Skeletal muscle satellite cell (primary cell): ENCODE results near the gene USP2.

Experiments used
- H3K27me3 ChIP-seq: 2 replicates; pipeline ENCODE4 v1.7.0; 2013; ENCODE audit warnings: low read length; ENCODE audit not compliant: control insufficient read depth, insufficient read depth
- H3K36me3 ChIP-seq: 2 replicates; pipeline ENCODE4 v1.7.0; 2013; ENCODE audit warnings: mild to moderate bottlenecking, control low read depth, low read length; ENCODE audit not compliant: insufficient read depth
- H3K4me1 ChIP-seq: 2 replicates; pipeline ENCODE4 v1.7.0; 2013; ENCODE audit warnings: low read length; ENCODE audit not compliant: control insufficient read depth, insufficient read depth
- H3K4me2 ChIP-seq: 2 replicates; pipeline ENCODE4 v1.7.0; 2013; ENCODE audit warnings: mild to moderate bottlenecking, low read length
- H3K4me3 ChIP-seq: 2 replicates; pipeline ENCODE4 v1.7.0; 2013; ENCODE audit warnings: low read length
- H3K9ac ChIP-seq: 2 replicates; pipeline ENCODE4 v1.7.0; 2013; ENCODE audit warnings: mild to moderate bottlenecking, low read depth, low read length, moderate library complexity
- H3K9me3 ChIP-seq: replicated peaks from 2 replicates; pipeline ENCODE4 v1.7.0; 2013; ENCODE audit warnings: mild to moderate bottlenecking, control low read depth, low read length

Gene USP2

GRCh38 chr11:119357074-119357473 lies 24.4 kb downstream of the USP2 start:
- H3K4me3 ChIP-seq = no peak overlapping the region
- peaks cover 23% of the 10 kb centered on the region for H3K4me1 ChIP-seq
- no peaks in the 10 kb centered on the region for H3K9me3 ChIP-seq
- no peaks in the 10 kb centered on the region for H3K27me3 ChIP-seq
- no peak overlapping the region for H3K9ac ChIP-seq
- H3K36me3 ChIP-seq = peaks cover 11% of the 10 kb centered on the region
- no peak overlapping the region for H3K4me2 ChIP-seq

GRCh38 chr11:119356349-119357031 lies 25.0 kb downstream of the USP2 start:
- H3K4me3 ChIP-seq = peak overlapping the region; percentile 51
- H3K36me3 ChIP-seq = peaks cover 11% of the 10 kb centered on the region

GRCh38 chr11:119355091-119355843 lies 26.2 kb downstream of the USP2 start:
- H3K4me3 ChIP-seq = no peak overlapping the region
- no peaks in the 10 kb centered on the region for H3K9me3 ChIP-seq
- no peak overlapping the region for H3K9ac ChIP-seq
- H3K27me3 ChIP-seq = peaks cover 9% of the 10 kb centered on the region
- no peak overlapping the region for H3K4me2 ChIP-seq
- peaks cover 8% of the 10 kb centered on the region for H3K4me1 ChIP-seq
- peaks cover 11% of the 10 kb centered on the region for H3K36me3 ChIP-seq

More at GRCh38 chr11:119356349-119357031, 25.0 kb downstream of the USP2 start:
- H3K27me3 ChIP-seq = no peaks in the 10 kb centered on the region
- peak overlapping the region; percentile 35 for H3K9ac ChIP-seq
- H3K4me1 ChIP-seq = peaks cover 18% of the 10 kb centered on the region
- peak overlapping the region; percentile 77 for H3K4me2 ChIP-seq
- H3K9me3 ChIP-seq = no peaks in the 10 kb centered on the region

- Histone ChIP-seq H3K27me3 (peaks cover 10% of the 10 kb centered on the region), H3K4me1 (peaks cover 8% of the 10 kb centered on the region), H3K9me3 (no peaks in the 10 kb centered on the region), H3K4me2 (no peak overlapping the region), H3K36me3 (peaks cover 4% of the 10 kb centered on the region), H3K4me3 (no peak overlapping the region), H3K9ac (no peak overlapping the region)
Observed at GRCh38 chr11:119352857-119353260, 28.6 kb downstream of the USP2 start.

GRCh38 chr11:119351232-119351631 lies 30.3 kb downstream of the USP2 start:
- H3K9ac ChIP-seq = no peak overlapping the region

GRCh38 chr11:119350302-119350701 lies 31.2 kb downstream of the USP2 start:
- Histone ChIP-seq H3K9ac (no peak overlapping the region), H3K4me3 (no peak overlapping the region), H3K36me3 (no peaks in the 10 kb centered on the region), H3K27me3 (peaks cover 25% of the 10 kb centered on the region), H3K4me2 (no peak overlapping the region), H3K9me3 (no peaks in the 10 kb centered on the region), H3K4me1 (no peaks in the 10 kb centered on the region)

More at GRCh38 chr11:119351232-119351631, 30.3 kb downstream of the USP2 start:
- H3K4me3 ChIP-seq = no peak overlapping the region
- H3K36me3 ChIP-seq = no peaks in the 10 kb centered on the region
- H3K27me3 ChIP-seq = peaks cover 24% of the 10 kb centered on the region
- no peaks in the 10 kb centered on the region for H3K9me3 ChIP-seq
- no peak overlapping the region for H3K4me2 ChIP-seq
- H3K4me1 ChIP-seq = peaks cover 4% of the 10 kb centered on the region

- no peak overlapping the region for H3K4me3 ChIP-seq
- H3K9ac ChIP-seq = no peak overlapping the region
- peaks cover 37% of the 10 kb centered on the region for H3K27me3 ChIP-seq
- H3K36me3 ChIP-seq = no peaks in the 10 kb centered on the region
- no peaks in the 10 kb centered on the region for H3K4me1 ChIP-seq
- H3K4me2 ChIP-seq = no peak overlapping the region
- no peaks in the 10 kb centered on the region for H3K9me3 ChIP-seq
Observed at GRCh38 chr11:119347940-119348605, 33.4 kb downstream of the USP2 start.

GRCh38 chr11:119347242-119347641 lies 34.2 kb downstream of the USP2 start:
- H3K4me3 ChIP-seq = no peak overlapping the region
- no peaks in the 10 kb centered on the region for H3K9me3 ChIP-seq
- no peaks in the 10 kb centered on the region for H3K4me1 ChIP-seq
- H3K27me3 ChIP-seq = peaks cover 41% of the 10 kb centered on the region
- H3K9ac ChIP-seq = no peak overlapping the region
- no peak overlapping the region for H3K4me2 ChIP-seq
- H3K36me3 ChIP-seq = no peaks in the 10 kb centered on the region

GRCh38 chr11:119346605-119347004 lies 34.9 kb downstream of the USP2 start, which contains the start of gene MFRP:
Gene MFRP, minus strand, starts transcription at chr11:119346705. Its CDS starts 192 bp downstream, at chr11:119346513.
- H3K4me3 ChIP-seq = no peak within 1 kb of the TSS
- no peak within 1 kb of the TSS for H3K9ac ChIP-seq
- peaks cover 47% of the 10 kb centered on the region for H3K27me3 ChIP-seq

GRCh38 chr11:119345685-119346084 lies 35.8 kb downstream of the USP2 start:
- no peaks in the 10 kb centered on the region for H3K9me3 ChIP-seq
- no peaks in the 10 kb centered on the region for H3K36me3 ChIP-seq
- peaks cover 51% of the 10 kb centered on the region for H3K27me3 ChIP-seq
- no peak overlapping the region for H3K4me2 ChIP-seq
- no peak overlapping the region for H3K9ac ChIP-seq
- H3K4me3 ChIP-seq = no peak overlapping the region
- peaks cover 4% of the 10 kb centered on the region for H3K4me1 ChIP-seq

More at GRCh38 chr11:119346605-119347004, 34.9 kb downstream of the USP2 start, which contains the start of gene MFRP:
- Histone ChIP-seq H3K4me1 (no peaks in the 10 kb centered on the region), H3K9me3 (no peaks in the 10 kb centered on the region), H3K4me2 (no peak within 1 kb of the TSS), H3K36me3 (no peaks in the 10 kb centered on the region)

- no peaks in the 10 kb centered on the region for H3K36me3 ChIP-seq
- H3K4me2 ChIP-seq = no peak overlapping the region
- peaks cover 48% of the 10 kb centered on the region for H3K27me3 ChIP-seq
- no peaks in the 10 kb centered on the region for H3K9me3 ChIP-seq
- peaks cover 13% of the 10 kb centered on the region for H3K4me1 ChIP-seq
- H3K9ac ChIP-seq = no peak overlapping the region
- no peak overlapping the region for H3K4me3 ChIP-seq
Observed at GRCh38 chr11:119344291-119345010, 37.0 kb downstream of the USP2 start.
